Right lobe of liver (tissue), 4 donors: ENCODE measurements around the gene TMEM91.

ENCODE experiments used
- POLR2A ChIP-seq: fragments of 450-650 bp; IDR thresholded peaks from one replicate; pipeline ENCODE4 v1.6.1; 2017; ENCODE audit warnings: antibody characterized with exemption, mild to moderate bottlenecking
- TF ChIP-seq, protein P1 (sequence below), 4 donors: fragments of 200-600 bp in 3 of 4; fragments of 450-650 bp in 1 of 4; IDR thresholded peaks; one replicate each; pipeline versions ENCODE4 v1.5.1 to v1.8.0; 2016 to 2022; ENCODE audit warnings: antibody characterized with exemption in 4 of 4, mild to moderate bottlenecking in 2 of 4
- donor health status: DM: no; HTN: no; CAD: no.
- donor health status: DM: no; HTN: no; CAD: no.
- donor health status: DM: no; HTN: yes; CAD: no.

GRCh38 chr19:41363753-41364523, 12.4 kb upstream of the TMEM91 start, which contains the start of gene B9D2:
- TF ChIP-seq, protein P1, sequence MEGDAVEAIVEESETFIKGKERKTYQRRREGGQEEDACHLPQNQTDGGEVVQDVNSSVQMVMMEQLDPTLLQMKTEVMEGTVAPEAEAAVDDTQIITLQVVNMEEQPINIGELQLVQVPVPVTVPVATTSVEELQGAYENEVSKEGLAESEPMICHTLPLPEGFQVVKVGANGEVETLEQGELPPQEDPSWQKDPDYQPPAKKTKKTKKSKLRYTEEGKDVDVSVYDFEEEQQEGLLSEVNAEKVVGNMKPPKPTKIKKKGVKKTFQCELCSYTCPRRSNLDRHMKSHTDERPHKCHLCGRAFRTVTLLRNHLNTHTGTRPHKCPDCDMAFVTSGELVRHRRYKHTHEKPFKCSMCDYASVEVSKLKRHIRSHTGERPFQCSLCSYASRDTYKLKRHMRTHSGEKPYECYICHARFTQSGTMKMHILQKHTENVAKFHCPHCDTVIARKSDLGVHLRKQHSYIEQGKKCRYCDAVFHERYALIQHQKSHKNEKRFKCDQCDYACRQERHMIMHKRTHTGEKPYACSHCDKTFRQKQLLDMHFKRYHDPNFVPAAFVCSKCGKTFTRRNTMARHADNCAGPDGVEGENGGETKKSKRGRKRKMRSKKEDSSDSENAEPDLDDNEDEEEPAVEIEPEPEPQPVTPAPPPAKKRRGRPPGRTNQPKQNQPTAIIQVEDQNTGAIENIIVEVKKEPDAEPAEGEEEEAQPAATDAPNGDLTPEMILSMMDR (IDR thresholded peaks at IDR 0.05): no peak
- no peak for TF ChIP-seq POLR2A
